ENCODE measurements around the gene BDKRB1.

BDKRB1 gene

DNA sequence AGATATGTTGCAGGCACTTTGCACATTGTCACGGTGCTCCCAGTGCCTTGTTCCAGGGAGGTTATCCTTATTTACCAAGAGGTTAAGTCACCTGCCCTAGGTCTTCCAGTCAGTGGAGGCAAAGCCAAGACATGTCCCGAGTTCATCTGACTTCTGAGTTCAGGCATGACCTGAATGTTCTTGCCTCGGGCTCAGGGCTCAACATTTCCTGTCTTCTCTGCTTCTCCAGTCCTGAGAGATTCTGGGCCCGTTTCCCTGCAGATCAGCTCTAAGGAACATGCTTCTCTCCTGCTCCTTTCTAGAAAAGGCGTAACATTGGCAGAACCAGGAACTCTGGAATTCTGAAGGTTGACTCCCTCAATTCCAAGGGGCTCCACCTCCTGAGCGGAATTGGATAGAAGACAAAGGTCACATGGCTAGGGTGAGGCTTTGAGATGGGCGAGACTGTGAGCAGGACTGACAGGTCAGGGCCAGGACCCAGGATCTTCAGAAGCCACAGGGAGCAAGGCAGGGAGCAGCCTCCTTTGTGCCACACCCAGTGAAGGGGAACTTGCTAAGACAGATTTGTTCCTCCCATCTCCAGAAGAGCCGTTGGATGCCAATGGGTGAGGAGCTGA lies 31.4 kb upstream of the BDKRB1 start:
- Histone ChIP-seq H3K36me3 (ENCODE audit: control insufficient read depth in 4 of 4, insufficient read depth in 4 of 4, low read length in 3 of 4) (no peaks in the 10 kb centered on the region), H3K9me3 (ENCODE audit: control extremely low read depth in 1 of 5, control insufficient read depth in 4 of 5, insufficient read depth in 2 of 5, low read depth in 1 of 5, low read length in 4 of 5) (peaks cover 0 to 15% (median 4%) of the 10 kb centered on the region in 5 experiments), H3K4me1 (ENCODE audit: control extremely low read depth in 1 of 4, control insufficient read depth in 4 of 4, insufficient read depth in 4 of 4, low read length in 3 of 4) (no peaks in the 10 kb centered on the region), H3K27ac (ENCODE audit: insufficient read depth in 1 of 2, low read depth in 1 of 2, low read length in 2 of 2, poor library complexity in 1 of 2, severe bottlenecking in 2 of 2) (no peak overlapping the region), H3K4me3 (ENCODE audit: control insufficient read depth in 1 of 7, extremely low read depth in 1 of 7, insufficient read depth in 4 of 7, low read depth in 2 of 7, low read length in 6 of 7) (no peak overlapping the region), H3K27me3 (replicated peaks in 2 of 5; ENCODE audit: control insufficient read depth in 4 of 5, insufficient read depth in 5 of 5, low read length in 4 of 5) (peaks cover 0 to 20% (median 0%) of the 10 kb centered on the region in 5 experiments)
- WGBS (ENCODE audit: insufficient coverage) = 84% methylated on average over 8 of the region's 8 CpGs
- CTCF ChIA-PET = no interaction called here
- POLR2A ChIA-PET = no interaction called here
- DNase-seq = no peak

DNA sequence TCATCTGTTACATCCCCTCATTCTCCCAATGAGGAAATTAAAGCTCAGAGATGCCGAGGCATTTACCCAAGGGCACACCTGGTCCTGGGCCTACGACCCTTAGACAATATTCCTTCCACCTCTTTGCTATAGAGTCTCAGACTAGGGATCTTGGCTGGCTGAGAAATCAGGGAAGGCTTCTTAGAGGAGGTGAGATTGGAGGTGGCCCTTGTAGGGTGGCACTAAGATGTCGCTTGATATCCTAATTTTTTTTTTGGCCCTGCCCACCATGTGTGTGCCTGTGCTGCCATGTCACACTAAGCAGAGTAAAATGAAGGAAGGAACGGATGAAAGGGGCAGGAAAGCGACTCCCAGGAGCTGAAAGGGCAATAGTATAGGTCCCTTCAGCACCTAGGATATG lies 30.8 kb upstream of the BDKRB1 start:
- CTCF ChIA-PET = interaction anchor here (0.8 kb wide), 1 partner anchor 74 kb away, joined by 3 read pairs; no protein-coding TSS in a partner anchor
- H3K27ac ChIP-seq (ENCODE audit: insufficient read depth in 1 of 2, low read depth in 1 of 2, low read length in 2 of 2, poor library complexity in 1 of 2, severe bottlenecking in 2 of 2) = no peak overlapping the region
- 75% methylated on average over 2 of the region's 5 CpGs for WGBS (ENCODE audit: insufficient coverage)
- H3K27me3 ChIP-seq (replicated peaks in 2 of 5; ENCODE audit: control insufficient read depth in 4 of 5, insufficient read depth in 5 of 5, low read length in 4 of 5) = peaks cover 0 to 20% (median 0%) of the 10 kb centered on the region in 5 experiments
- H3K9me3 ChIP-seq (ENCODE audit: control extremely low read depth in 1 of 5, control insufficient read depth in 4 of 5, insufficient read depth in 2 of 5, low read depth in 1 of 5, low read length in 4 of 5) = peaks cover 0 to 15% (median 4%) of the 10 kb centered on the region in 5 experiments
- no peaks in the 10 kb centered on the region for H3K4me1 ChIP-seq (ENCODE audit: control extremely low read depth in 1 of 4, control insufficient read depth in 4 of 4, insufficient read depth in 4 of 4, low read length in 3 of 4)
- POLR2A ChIA-PET = no interaction called here
- H3K36me3 ChIP-seq (ENCODE audit: control insufficient read depth in 4 of 4, insufficient read depth in 4 of 4, low read length in 3 of 4) = no peaks in the 10 kb centered on the region
- DNase-seq = no peak
- H3K4me3 ChIP-seq (ENCODE audit: control insufficient read depth in 1 of 7, extremely low read depth in 1 of 7, insufficient read depth in 4 of 7, low read depth in 2 of 7, low read length in 6 of 7) = no peak overlapping the region

DNA sequence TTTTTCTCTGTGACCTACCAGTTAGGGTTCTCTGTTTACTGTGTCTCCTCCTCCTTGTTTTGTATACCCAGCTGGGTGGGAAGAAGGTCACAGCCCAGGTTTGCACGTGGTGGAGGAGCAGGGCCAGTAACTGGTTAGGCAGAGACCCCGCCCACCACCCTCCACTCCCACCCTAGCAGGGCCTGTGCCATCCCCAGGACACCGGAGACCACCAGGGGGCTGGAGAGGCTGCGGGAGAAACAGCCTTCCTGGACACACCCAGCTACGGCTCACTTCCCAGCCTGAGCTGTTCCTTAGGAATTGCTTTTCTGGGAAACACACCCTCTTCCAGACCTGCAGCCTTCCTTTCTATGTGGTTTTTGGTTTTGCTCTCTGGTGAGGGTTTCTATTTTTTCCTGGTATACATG lies 30.3 kb upstream of the BDKRB1 start:
- 41% methylated on average over 4 of the region's 5 CpGs for WGBS (ENCODE audit: insufficient coverage)
- H3K36me3 ChIP-seq (ENCODE audit: control insufficient read depth in 4 of 4, insufficient read depth in 4 of 4, low read length in 3 of 4) = no peaks in the 10 kb centered on the region
- peaks cover 0 to 16% (median 0%) of the 10 kb centered on the region in 5 experiments for H3K27me3 ChIP-seq (replicated peaks in 2 of 5; ENCODE audit: control insufficient read depth in 4 of 5, insufficient read depth in 5 of 5, low read length in 4 of 5)
- H3K9me3 ChIP-seq (ENCODE audit: control extremely low read depth in 1 of 5, control insufficient read depth in 4 of 5, insufficient read depth in 2 of 5, low read depth in 1 of 5, low read length in 4 of 5) = peaks cover 0 to 15% (median 4%) of the 10 kb centered on the region in 5 experiments
- POLR2A ChIA-PET = no interaction called here
- H3K4me1 ChIP-seq (ENCODE audit: control extremely low read depth in 1 of 4, control insufficient read depth in 4 of 4, insufficient read depth in 4 of 4, low read length in 3 of 4) = no peaks in the 10 kb centered on the region
- DNase-seq = no peak
- H3K27ac ChIP-seq (ENCODE audit: insufficient read depth in 1 of 2, low read depth in 1 of 2, low read length in 2 of 2, poor library complexity in 1 of 2, severe bottlenecking in 2 of 2) = no peak overlapping the region
- no peak overlapping the region for H3K4me3 ChIP-seq (ENCODE audit: control insufficient read depth in 1 of 7, extremely low read depth in 1 of 7, insufficient read depth in 4 of 7, low read depth in 2 of 7, low read length in 6 of 7)
- CTCF ChIA-PET = interaction anchor here (0.8 kb wide), 1 partner anchor 74 kb away, joined by 3 read pairs; no protein-coding TSS in a partner anchor

DNA sequence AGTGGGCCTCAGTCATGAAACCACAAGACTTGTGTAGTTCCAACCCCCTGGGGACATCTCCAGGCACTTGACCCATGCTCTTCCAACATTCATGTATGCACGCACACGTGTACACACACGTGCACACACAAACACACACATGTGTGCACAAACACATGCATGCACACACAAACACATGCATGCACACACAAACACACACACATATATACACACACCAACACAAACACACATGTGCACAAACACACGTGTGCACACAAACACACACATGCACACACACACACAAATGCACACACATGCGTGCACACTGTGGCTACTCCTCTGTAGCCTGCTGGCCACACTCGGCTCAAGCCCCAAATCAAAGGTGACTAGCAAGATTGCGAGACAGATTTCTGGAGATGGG lies 28.6 kb upstream of the BDKRB1 start:
- POLR2A ChIA-PET = no interaction called here
- peaks cover 0 to 4% (median 0%) of the 10 kb centered on the region in 5 experiments for H3K27me3 ChIP-seq (replicated peaks in 2 of 5; ENCODE audit: control insufficient read depth in 4 of 5, insufficient read depth in 5 of 5, low read length in 4 of 5)
- no peak for DNase-seq
- WGBS (ENCODE audit: insufficient coverage) = 90% methylated on average over 6 of the region's 7 CpGs
- CTCF ChIA-PET = no interaction called here
- no peaks in the 10 kb centered on the region for H3K36me3 ChIP-seq (ENCODE audit: control insufficient read depth in 4 of 4, insufficient read depth in 4 of 4, low read length in 3 of 4)
- no peak overlapping the region for H3K27ac ChIP-seq (ENCODE audit: insufficient read depth in 1 of 2, low read depth in 1 of 2, low read length in 2 of 2, poor library complexity in 1 of 2, severe bottlenecking in 2 of 2)
- no peak overlapping the region for H3K4me3 ChIP-seq (ENCODE audit: control insufficient read depth in 1 of 7, extremely low read depth in 1 of 7, insufficient read depth in 4 of 7, low read depth in 2 of 7, low read length in 6 of 7)
- H3K4me1 ChIP-seq (ENCODE audit: control extremely low read depth in 1 of 4, control insufficient read depth in 4 of 4, insufficient read depth in 4 of 4, low read length in 3 of 4) = no peaks in the 10 kb centered on the region
- H3K9me3 ChIP-seq (ENCODE audit: control extremely low read depth in 1 of 5, control insufficient read depth in 4 of 5, insufficient read depth in 2 of 5, low read depth in 1 of 5, low read length in 4 of 5) = peaks cover 0 to 15% (median 4%) of the 10 kb centered on the region in 5 experiments

DNA sequence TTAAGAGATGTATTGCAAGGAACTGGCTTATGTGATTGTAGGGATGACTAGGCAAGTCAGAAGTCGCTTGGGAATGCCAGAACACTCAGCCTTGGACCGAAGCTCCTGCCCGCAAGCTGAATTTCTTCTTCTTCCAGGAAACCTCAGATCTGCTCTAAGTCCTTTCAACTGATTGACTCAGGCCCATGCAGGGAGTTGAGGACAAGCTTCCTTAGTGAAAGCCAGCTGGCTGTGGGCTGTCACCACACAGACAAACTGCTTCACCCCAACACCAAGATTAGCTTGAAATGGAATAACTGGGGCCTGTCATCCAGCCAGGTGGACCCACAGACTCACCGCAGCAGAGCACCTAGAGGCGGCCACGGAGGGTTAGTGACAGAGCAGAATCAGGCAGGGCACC lies 26.7 kb upstream of the BDKRB1 start:
- peaks cover 0 to 4% (median 2%) of the 10 kb centered on the region in 5 experiments for H3K27me3 ChIP-seq (replicated peaks in 2 of 5; ENCODE audit: control insufficient read depth in 4 of 5, insufficient read depth in 5 of 5, low read length in 4 of 5)
- peaks cover 0 to 15% (median 4%) of the 10 kb centered on the region in 5 experiments for H3K9me3 ChIP-seq (ENCODE audit: control extremely low read depth in 1 of 5, control insufficient read depth in 4 of 5, insufficient read depth in 2 of 5, low read depth in 1 of 5, low read length in 4 of 5)
- WGBS (ENCODE audit: insufficient coverage) = 94% methylated on average over 6 of the region's 6 CpGs
- no peak overlapping the region for H3K27ac ChIP-seq (ENCODE audit: insufficient read depth in 1 of 2, low read depth in 1 of 2, low read length in 2 of 2, poor library complexity in 1 of 2, severe bottlenecking in 2 of 2)
- POLR2A ChIA-PET = no interaction called here
- no peak for DNase-seq
- H3K4me1 ChIP-seq (ENCODE audit: control extremely low read depth in 1 of 4, control insufficient read depth in 4 of 4, insufficient read depth in 4 of 4, low read length in 3 of 4) = no peaks in the 10 kb centered on the region
- H3K4me3 ChIP-seq (ENCODE audit: control insufficient read depth in 1 of 7, extremely low read depth in 1 of 7, insufficient read depth in 4 of 7, low read depth in 2 of 7, low read length in 6 of 7) = no peak overlapping the region
- CTCF ChIA-PET = no interaction called here
- no peaks in the 10 kb centered on the region for H3K36me3 ChIP-seq (ENCODE audit: control insufficient read depth in 4 of 4, insufficient read depth in 4 of 4, low read length in 3 of 4)

DNA sequence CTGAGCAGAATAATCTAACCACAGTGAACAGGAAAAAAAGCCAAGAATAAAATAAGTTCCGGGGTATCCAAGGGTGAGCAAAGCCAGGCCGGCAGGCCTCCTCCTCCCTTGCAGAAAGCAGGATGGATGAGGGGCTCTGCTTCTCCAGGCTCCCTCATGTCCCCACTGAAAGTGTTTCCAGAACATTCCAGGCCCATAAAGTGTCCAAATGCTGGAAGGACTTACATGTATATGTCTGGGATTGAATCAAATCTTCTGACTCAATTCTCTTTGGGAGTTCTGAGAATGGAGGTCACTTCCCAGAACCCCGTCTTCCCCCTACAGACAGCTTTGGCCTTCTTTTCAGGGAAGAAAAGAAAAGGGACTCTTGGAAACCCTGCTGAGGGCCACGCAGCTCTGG lies 25.0 kb upstream of the BDKRB1 start:
- Histone ChIP-seq H3K36me3 (ENCODE audit: control insufficient read depth in 4 of 4, insufficient read depth in 4 of 4, low read length in 3 of 4) (no peaks in the 10 kb centered on the region), H3K9me3 (ENCODE audit: control extremely low read depth in 1 of 5, control insufficient read depth in 4 of 5, insufficient read depth in 2 of 5, low read depth in 1 of 5, low read length in 4 of 5) (peaks cover 0 to 15% (median 4%) of the 10 kb centered on the region in 5 experiments), H3K27me3 (replicated peaks in 2 of 5; ENCODE audit: control insufficient read depth in 4 of 5, insufficient read depth in 5 of 5, low read length in 4 of 5) (peaks cover 0 to 10% (median 2%) of the 10 kb centered on the region in 5 experiments), H3K27ac (ENCODE audit: insufficient read depth in 1 of 2, low read depth in 1 of 2, low read length in 2 of 2, poor library complexity in 1 of 2, severe bottlenecking in 2 of 2) (no peak overlapping the region), H3K4me1 (ENCODE audit: control extremely low read depth in 1 of 4, control insufficient read depth in 4 of 4, insufficient read depth in 4 of 4, low read length in 3 of 4) (no peaks in the 10 kb centered on the region), H3K4me3 (ENCODE audit: control insufficient read depth in 1 of 7, extremely low read depth in 1 of 7, insufficient read depth in 4 of 7, low read depth in 2 of 7, low read length in 6 of 7) (no peak overlapping the region)
- ChIA-PET CTCF (no interaction called here), POLR2A (no interaction called here)
- DNase-seq = no peak
- WGBS (ENCODE audit: insufficient coverage) = 100% methylated on average over 3 of the region's 4 CpGs

DNA sequence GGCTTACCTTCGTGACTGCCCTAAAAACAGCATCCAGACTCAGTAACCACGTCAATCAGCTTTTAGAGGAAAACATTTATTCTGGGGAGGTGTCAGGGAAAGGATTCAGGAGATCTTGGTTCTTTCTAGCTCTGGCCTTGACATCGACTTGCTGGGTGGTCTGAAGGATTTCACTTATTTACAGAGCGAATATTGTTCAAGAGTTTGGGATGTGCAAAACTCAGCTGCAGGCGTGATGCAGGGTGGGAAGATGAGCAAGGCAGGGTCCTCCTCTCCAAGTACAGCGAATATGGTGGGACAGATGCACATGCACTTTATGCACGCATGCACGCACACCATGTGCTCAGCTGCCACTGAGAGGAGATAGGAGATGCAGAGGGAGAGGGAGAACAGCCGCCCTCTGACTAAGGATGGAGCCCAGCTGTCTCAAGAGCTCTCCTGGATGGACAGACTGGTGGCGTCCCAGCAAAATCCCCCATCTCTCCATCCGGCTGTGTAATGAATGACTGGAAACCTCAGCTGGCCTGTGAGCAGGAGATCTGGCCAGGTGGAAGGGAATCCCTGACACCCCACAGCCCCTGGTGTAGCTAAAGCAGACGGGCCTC lies 24.4 kb upstream of the BDKRB1 start:
- no peak overlapping the region for H3K4me3 ChIP-seq (ENCODE audit: control insufficient read depth in 1 of 7, extremely low read depth in 1 of 7, insufficient read depth in 4 of 7, low read depth in 2 of 7, low read length in 6 of 7)
- ChIA-PET CTCF (no interaction called here), POLR2A (no interaction called here)
- peaks cover 0 to 15% (median 2%) of the 10 kb centered on the region in 5 experiments for H3K27me3 ChIP-seq (replicated peaks in 2 of 5; ENCODE audit: control insufficient read depth in 4 of 5, insufficient read depth in 5 of 5, low read length in 4 of 5)
- DNase-seq = no peak
- H3K36me3 ChIP-seq (ENCODE audit: control insufficient read depth in 4 of 4, insufficient read depth in 4 of 4, low read length in 3 of 4) = no peaks in the 10 kb centered on the region
- peaks cover 0 to 15% (median 4%) of the 10 kb centered on the region in 5 experiments for H3K9me3 ChIP-seq (ENCODE audit: control extremely low read depth in 1 of 5, control insufficient read depth in 4 of 5, insufficient read depth in 2 of 5, low read depth in 1 of 5, low read length in 4 of 5)
- H3K4me1 ChIP-seq (ENCODE audit: control extremely low read depth in 1 of 4, control insufficient read depth in 4 of 4, insufficient read depth in 4 of 4, low read length in 3 of 4) = no peaks in the 10 kb centered on the region
- H3K27ac ChIP-seq (ENCODE audit: insufficient read depth in 1 of 2, low read depth in 1 of 2, low read length in 2 of 2, poor library complexity in 1 of 2, severe bottlenecking in 2 of 2) = no peak overlapping the region
- WGBS (ENCODE audit: insufficient coverage) = 97% methylated on average over 10 of the region's 12 CpGs

All from common myeloid progenitor, CD34-positive (primary cell).